Measurements from ENCODE around the gene SMG9. TPM values are rescaled to one million over a fixed set of nuclear protein-coding genes. Genes with fewer than 3 reads are reported as not detected.
A peak's percentile ranks its signal among the peaks of the same experiment; 100 is the strongest.

The SMG9 gene
- total and polyA plus RNA-seq, 2 of the 13 experiments (the other 11 are each of a cell fraction or from before 2014, with no cell fraction given): 16.1 to 18.7 TPM

GRCh38 chr19:43708716-43709115, 46.0 kb downstream of the SMG9 start:
- ChIA-PET CTCF (ENCODE audit: low intra/inter-chr PET ratio, low total read pairs) (no interaction called here), POLR2A (no interaction called here)
- intact Hi-C loops (cut with micrococcal nuclease; ENCODE audit: unreplicated experiment) (no loop called here), in situ Hi-C loops (cut with HindIII; ENCODE audit: extremely low pct_ligation_motif_present, low pct_unique_long_range_greater_than_20kb) (no loop called here)
- DNase-seq (ENCODE audit: low spot score) (no peak), ATAC-seq (no peak), FAIRE-seq (no peak)
- Histone ChIP-seq H3K9ac (ENCODE audit: insufficient read depth, low read depth, low read length) (no peak overlapping the region), H3K27me3 (ENCODE audit: control insufficient read depth in 1 of 2, insufficient read depth in 2 of 2, low read length in 2 of 2) (no peaks in the 10 kb centered on the region; a peak in 1 of 5 replicates), H3K9me3 (ENCODE audit: low read length) (peaks cover 11% of the 10 kb centered on the region), H4K20me1 (ENCODE audit: insufficient read depth, low read length) (no peaks in the 10 kb centered on the region), H2AFZ (ENCODE audit: low read length) (no peak overlapping the region), H3K27ac (ENCODE audit: extremely low read length, insufficient read depth, low read length) (no peak overlapping the region), H3K4me3 (replicated peaks in 1 of 3; ENCODE audit: insufficient read depth in 1 of 3, low read depth in 2 of 3, low read length in 3 of 3) (no peak overlapping the region), H3K4me2 (ENCODE audit: low read depth, low read length) (no peak overlapping the region), H3K36me3 (replicated peaks in 1 of 2; ENCODE audit: control insufficient read depth in 1 of 2, insufficient read depth in 2 of 2, low read length in 2 of 2) (no peaks in the 10 kb centered on the region), H3K4me1 (ENCODE audit: insufficient read depth, low read length) (peaks cover 45% of the 10 kb centered on the region), H3K79me2 (ENCODE audit: insufficient read depth, low read length) (no peaks in the 10 kb centered on the region)
- BruUV-seq (replicated peaks): no TSS peak
- TF ChIP-seq PBX3 (CRISPR knock-in tag; IDR thresholded peaks at IDR 0.05; ENCODE audit: borderline replicate concordance) (no peak), FOSL2 (CRISPR knock-in tag; IDR thresholded peaks at IDR 0.05) (no peak), ZNF331 (CRISPR knock-in tag; IDR thresholded peaks at IDR 0.05) (peak; percentile 100)
- 46% methylated on average over 2 of the region's 2 CpGs for WGBS (ENCODE audit: low lambda C conversion rate)

- H3K27ac ChIP-seq (ENCODE audit: extremely low read length, insufficient read depth, low read length): no peak overlapping the region
- FAIRE-seq (no peak), DNase-seq (ENCODE audit: low spot score) (peak; percentile 62), ATAC-seq (peak; percentile 80)
- no TSS peak for BruUV-seq (replicated peaks)
- no peaks in the 10 kb centered on the region for H3K36me3 ChIP-seq (replicated peaks in 1 of 2; ENCODE audit: control insufficient read depth in 1 of 2, insufficient read depth in 2 of 2, low read length in 2 of 2)
- H3K4me3 ChIP-seq (replicated peaks in 1 of 3; ENCODE audit: insufficient read depth in 1 of 3, low read depth in 2 of 3, low read length in 3 of 3): no peak overlapping the region
- H3K27me3 ChIP-seq (ENCODE audit: control insufficient read depth in 1 of 2, insufficient read depth in 2 of 2, low read length in 2 of 2): no peaks in the 10 kb centered on the region; a peak in 1 of 5 replicates
- peaks cover 11% of the 10 kb centered on the region for H3K9me3 ChIP-seq (ENCODE audit: low read length)
- in situ Hi-C loops (cut with HindIII; ENCODE audit: extremely low pct_ligation_motif_present, low pct_unique_long_range_greater_than_20kb): no loop called here
- H3K79me2 ChIP-seq (ENCODE audit: insufficient read depth, low read length): no peaks in the 10 kb centered on the region
- no peaks in the 10 kb centered on the region for H4K20me1 ChIP-seq (ENCODE audit: insufficient read depth, low read length)
- peak overlapping the region; percentile 49; the same call in 1 of the 2 replicates for H3K4me2 ChIP-seq (ENCODE audit: low read depth, low read length)
- intact Hi-C loops (cut with micrococcal nuclease; ENCODE audit: unreplicated experiment): no loop called here
- H3K4me1 ChIP-seq (ENCODE audit: insufficient read depth, low read length): peaks cover 56% of the 10 kb centered on the region
- ChIA-PET POLR2A (no interaction called here), CTCF (ENCODE audit: low intra/inter-chr PET ratio, low total read pairs) (no interaction called here)
- WGBS (ENCODE audit: low lambda C conversion rate): 34% methylated on average over 13 of the region's 13 CpGs
- no peak overlapping the region for H3K9ac ChIP-seq (ENCODE audit: insufficient read depth, low read depth, low read length)
- no peak overlapping the region for H2AFZ ChIP-seq (ENCODE audit: low read length)
- TF ChIP-seq IRF2 (CRISPR knock-in tag; IDR thresholded peaks at IDR 0.05): peak; percentile 98
- TF ChIP-seq MTERF4 (CRISPR knock-in tag; IDR thresholded peaks at IDR 0.05): no peak
- TF ChIP-seq RARA (CRISPR knock-in tag; IDR thresholded peaks at IDR 0.05): peak; percentile 30; the same call in 1 of the 2 replicates
- peak; percentile 34; the same call in 1 of the 2 replicates for TF ChIP-seq SALL1 (CRISPR knock-in tag; IDR thresholded peaks at IDR 0.05)
- peak; percentile 61; the same call in 1 of the 2 replicates for TF ChIP-seq SOX5 (CRISPR knock-in tag; IDR thresholded peaks at IDR 0.05; ENCODE audit: borderline replicate concordance)
- TF ChIP-seq FOSL2 (CRISPR knock-in tag; IDR thresholded peaks at IDR 0.05): peak; percentile 33; the same call in 1 of the 2 replicates
- peak; percentile 67; the same call in 1 of the 2 replicates for TF ChIP-seq MAX (IDR thresholded peaks at IDR 0.05)
- TF ChIP-seq MAFK (conservative IDR thresholded peaks at IDR 0.05 in 1 of 2, IDR thresholded peaks at IDR 0.05 in 1 of 2; ENCODE audit: low read length in 2 of 2): no peak
- TF ChIP-seq FOXA3 (CRISPR knock-in tag; IDR thresholded peaks at IDR 0.05): peak; percentile 52
- TF ChIP-seq MNT (IDR thresholded peaks at IDR 0.05): peak; percentile 92
- TF ChIP-seq ZFX (CRISPR knock-in tag; IDR thresholded peaks at IDR 0.05; ENCODE audit: low read depth): peak; percentile 20; the same call in 1 of the 2 replicates
- TF ChIP-seq RXRA (CRISPR knock-in tag; IDR thresholded peaks at IDR 0.05): 0 out of 2 replicates have a peak, but pooled peaks have one; percentile 26
Measured at GRCh38 chr19:43707158-43707712, 47.5 kb downstream of the SMG9 start.

All from HepG2 (cell line).